ENCODE measurements around the gene BCKDHB.

- no peak for TF ChIP-seq CTCF (IDR thresholded peaks at IDR 0.05)
- no peak for TF ChIP-seq NRF1 (IDR thresholded peaks at IDR 0.05; ENCODE audit: low read depth, low read length)
- TF ChIP-seq EZH2phosphoT487 (IDR thresholded peaks at IDR 0.05; ENCODE audit: borderline replicate concordance, low read depth), result no peak
- TF ChIP-seq USF1 (IDR thresholded peaks at IDR 0.05; ENCODE audit: borderline replicate concordance, low read depth), result no peak
- TF ChIP-seq TAF1 (IDR thresholded peaks at IDR 0.05; ENCODE audit: borderline replicate concordance, low read depth, low read length), result no peak
- no peak for TF ChIP-seq ZBTB33 (IDR thresholded peaks at IDR 0.05; ENCODE audit: borderline replicate concordance, low read depth)
- no peak for TF ChIP-seq SMC3 (IDR thresholded peaks at IDR 0.05; ENCODE audit: low read depth, low read length)
- TF ChIP-seq RAD21 (IDR thresholded peaks at IDR 0.05; ENCODE audit: low read length), result no peak
- TF ChIP-seq FOSL2 (IDR thresholded peaks at IDR 0.05; ENCODE audit: borderline replicate concordance, low read depth), result no peak
- TF ChIP-seq YY1 (IDR thresholded peaks at IDR 0.05; ENCODE audit: low read depth), result no peak
These were observed 17.8 kb upstream of the BCKDHB start for GRCh38 chr6:80088637-80089036.

Measured in SK-N-SH (cell line).